ENCODE results near the gene FBXW11.

GRCh38 chr5:172004824-172005237, 1.6 kb downstream of the FBXW11 start:
- no peak for TF ChIP-seq CTCF (conservative IDR thresholded peaks at IDR 0.05)
- TF ChIP-seq EZH2 (IDR thresholded peaks at IDR 0.05; ENCODE audit: low read depth), result no peak
